GM13977 (cell line): Measurements from ENCODE around the gene GNPTG.

Experiments used
- DNase-seq: peaks from one replicate; pipeline ENCODE4 v3.0.0; 2012; ENCODE audit warnings: low spot score
- CTCF ChIP-seq: IDR thresholded peaks from 2 replicates; pipeline ENCODE4 v1.5.1; 2012; ENCODE audit warnings: mild to moderate bottlenecking, control low read depth; ENCODE audit not compliant: insufficient read depth; ENCODE audit errors: extremely low read depth, missing control alignments
- in situ Hi-C: fragments of 300-500 bp; cut with MboI; formaldehyde crosslinking; loops from one replicate; pipeline ENCODE4 v1.12.0; 2022; ENCODE audit warnings: low sequenced_read_pairs, low pct_unique_long_range_greater_than_20kb, mixed read lengths, inconsistent platforms; ENCODE audit not compliant: unreplicated experiment

Gene GNPTG

GRCh38 chr16:1333854-1334700 lies 17.7 kb upstream of the GNPTG start:
- DNase-seq, result no peak
- no peak for TF ChIP-seq CTCF
- in situ Hi-C loops, result no loop called here

- no peak for TF ChIP-seq CTCF
- in situ Hi-C loops, result no loop called here
- no peak for DNase-seq
Measured at GRCh38 chr16:1334739-1335138, 17.0 kb upstream of the GNPTG start.

- DNase-seq, result no peak
- TF ChIP-seq CTCF, result no peak
- in situ Hi-C loops, result no loop called here
Measured at GRCh38 chr16:1335211-1335971, 16.3 kb upstream of the GNPTG start.

- no peak for TF ChIP-seq CTCF
- in situ Hi-C loops, result no loop called here
- DNase-seq, result no peak
Measured at GRCh38 chr16:1335996-1336395, 15.7 kb upstream of the GNPTG start.

- TF ChIP-seq CTCF, result no peak
- DNase-seq, result no peak
- in situ Hi-C loops, result no loop called here
Measured at GRCh38 chr16:1336619-1337018, 15.1 kb upstream of the GNPTG start.

- TF ChIP-seq CTCF, result no peak
- in situ Hi-C loops, result no loop called here
- no peak for DNase-seq
Measured at GRCh38 chr16:1337486-1337885, 14.2 kb upstream of the GNPTG start.
